HFFc6 (cell line): Measurements from ENCODE around the gene HIPK2. TPM values are rescaled to one million over a fixed set of nuclear protein-coding genes. Genes with fewer than 3 reads are reported as not detected.

Experiments used
- DNase-seq: peaks from one replicate; pipeline ENCODE4 v3.0.0-alpha.2; 2018
- H3K27ac Mint-ChIP-seq: 2 replicates; pipeline ENCODE4 v1.8.0; 2020; ENCODE audit warnings: mild to moderate bottlenecking, mixed read lengths
- H3K27me3 Mint-ChIP-seq: 2 replicates; pipeline ENCODE4 v1.8.0; 2021; ENCODE audit warnings: mild to moderate bottlenecking, moderate library complexity, mixed read lengths; ENCODE audit not compliant: insufficient read depth
- H3K36me3 Mint-ChIP-seq: 2 replicates; pipeline ENCODE4 v1.8.0; 2021; ENCODE audit warnings: low read depth, mixed read lengths
- H3K4me1 Mint-ChIP-seq: 2 replicates; pipeline ENCODE4 v1.8.0; 2020; ENCODE audit warnings: low read depth, mixed read lengths
- H3K4me3 Mint-ChIP-seq: 2 replicates; pipeline ENCODE4 v1.8.0; 2020; ENCODE audit warnings: mild to moderate bottlenecking, moderate library complexity, mixed read lengths
- H3K9me3 Mint-ChIP-seq: 2 replicates; pipeline ENCODE4 v1.8.0; 2020; ENCODE audit warnings: mild to moderate bottlenecking, mixed read lengths
- CTCF ChIP-seq: fragments of 200-600 bp; sonication (generic); IDR thresholded peaks from 2 replicates; pipeline ENCODE4 v1.5.0; 2021; ENCODE audit warnings: antibody characterized with exemption, mild to moderate bottlenecking
- total RNA-seq, 6 experiments: library from RNA; stranded (reverse); fragmentation: NEBNext Ultra II Directional; extraction: Animal tissue kit (Norgen Biotek cat#: 25700); gene quantifications; 2 replicates in 1 of 6; 3 replicates in 5 of 6; pipeline ENCODE4 v1.2.3, GENCODE V29; 2021

The HIPK2 gene
- total RNA-seq, 6 experiments from 2014 or later = 14.6 to 33.4 (median 31.4) TPM

GRCh38 chr7:139598642-139599041, 179.2 kb downstream of the HIPK2 start:
- no peak for DNase-seq

GRCh38 chr7:139597028-139597427, 180.8 kb downstream of the HIPK2 start:
- Mint-ChIP-seq H3K27ac (no peak overlapping the region), H3K4me3 (no peak overlapping the region), H3K27me3 (peaks cover 2% of the 10 kb centered on the region), H3K36me3 (peaks cover 18% of the 10 kb centered on the region), H3K9me3 (no peaks in the 10 kb centered on the region), H3K4me1 (no peaks in the 10 kb centered on the region)
- no peak for TF ChIP-seq CTCF
- DNase-seq = no peak

More at GRCh38 chr7:139598642-139599041, 179.2 kb downstream of the HIPK2 start:
- TF ChIP-seq CTCF = no peak
- H3K4me1 Mint-ChIP-seq = no peaks in the 10 kb centered on the region
- no peak overlapping the region for H3K27ac Mint-ChIP-seq
- H3K9me3 Mint-ChIP-seq = no peaks in the 10 kb centered on the region
- peaks cover 4% of the 10 kb centered on the region for H3K27me3 Mint-ChIP-seq
- peaks cover 18% of the 10 kb centered on the region for H3K36me3 Mint-ChIP-seq
- H3K4me3 Mint-ChIP-seq = no peak overlapping the region

GRCh38 chr7:139596626-139597025, 181.2 kb downstream of the HIPK2 start:
- no peaks in the 10 kb centered on the region for H3K9me3 Mint-ChIP-seq
- H3K4me3 Mint-ChIP-seq = no peak overlapping the region
- no peaks in the 10 kb centered on the region for H3K4me1 Mint-ChIP-seq
- H3K27me3 Mint-ChIP-seq = peaks cover 2% of the 10 kb centered on the region
- no peak for TF ChIP-seq CTCF
- peaks cover 19% of the 10 kb centered on the region for H3K36me3 Mint-ChIP-seq
- no peak overlapping the region for H3K27ac Mint-ChIP-seq
- DNase-seq = no peak

- Mint-ChIP-seq H3K27ac (no peak overlapping the region), H3K4me1 (no peaks in the 10 kb centered on the region), H3K9me3 (no peaks in the 10 kb centered on the region), H3K27me3 (peaks cover 2% of the 10 kb centered on the region), H3K36me3 (peaks cover 27% of the 10 kb centered on the region), H3K4me3 (no peak overlapping the region)
- no peak for DNase-seq
- no peak for TF ChIP-seq CTCF
Observed at GRCh38 chr7:139595806-139596205, 182.0 kb downstream of the HIPK2 start.

GRCh38 chr7:139594911-139595476, 182.8 kb downstream of the HIPK2 start:
- H3K27ac Mint-ChIP-seq = no peak overlapping the region

More at GRCh38 chr7:139594911-139595476, 182.8 kb downstream of the HIPK2 start:
- TF ChIP-seq CTCF = no peak
- Mint-ChIP-seq H3K36me3 (peaks cover 27% of the 10 kb centered on the region), H3K9me3 (no peaks in the 10 kb centered on the region), H3K4me1 (no peaks in the 10 kb centered on the region), H3K4me3 (no peak overlapping the region), H3K27me3 (peaks cover 2% of the 10 kb centered on the region)
- DNase-seq = no peak
